OCI-LY1 (cell line): ENCODE measurements around the gene ABCD3.

ENCODE experiments used
- H2AFZ ChIP-seq: fragments of 200-600 bp; sonication (generic), shearing (Covaris generic); 2 replicates; pipeline ENCODE4 v1.6.0; 2014; ENCODE audit warnings: antibody characterized with exemption, mild to moderate bottlenecking, low read length
- H3F3A ChIP-seq: fragments of 200-600 bp; sonication (generic), shearing (Covaris generic); 2 replicates; pipeline ENCODE4 v1.6.0; 2014; ENCODE audit warnings: mild to moderate bottlenecking, antibody characterized with exemption, low read length, moderate library complexity; ENCODE audit not compliant: insufficient read depth
- H3K27ac ChIP-seq: fragments of 200-600 bp; sonication (generic); 2 replicates; pipeline ENCODE4 v1.5.1; 2014; ENCODE audit warnings: low read length, mixed run types, mild to moderate bottlenecking, low read depth; ENCODE audit not compliant: poor library complexity, severe bottlenecking
- H3K27me3 ChIP-seq: fragments of 200-600 bp; sonication (generic); 2 replicates; pipeline ENCODE4 v1.6.0; 2014; ENCODE audit warnings: antibody characterized with exemption, mild to moderate bottlenecking, low read length, moderate library complexity; ENCODE audit not compliant: insufficient read depth
- H3K36me3 ChIP-seq: fragments of 200-600 bp; sonication (generic); 2 replicates; pipeline ENCODE4 v1.6.1; 2014; ENCODE audit warnings: mild to moderate bottlenecking, antibody characterized with exemption, low read length, moderate library complexity, mixed read lengths; ENCODE audit not compliant: insufficient read depth
- H3K4me1 ChIP-seq: fragments of 200-600 bp; sonication (generic); 2 replicates; pipeline ENCODE4 v1.5.1; 2014; ENCODE audit warnings: mild to moderate bottlenecking, low read length, moderate library complexity; ENCODE audit not compliant: insufficient read depth, severe bottlenecking
- H3K4me2 ChIP-seq: fragments of 200-600 bp; sonication (generic), shearing (Covaris generic); 2 replicates; pipeline ENCODE4 v1.6.1; 2014; ENCODE audit warnings: low read length
- H3K4me3 ChIP-seq: fragments of 200-600 bp; sonication (generic); 2 replicates; pipeline ENCODE4 v1.5.1; 2014; ENCODE audit warnings: low read length, low read depth, mild to moderate bottlenecking, mixed read lengths; ENCODE audit not compliant: poor library complexity, severe bottlenecking
- H3K79me2 ChIP-seq: fragments of 200-600 bp; shearing (Covaris generic); 2 replicates; pipeline ENCODE4 v1.6.1; 2016; ENCODE audit warnings: mixed run types, low read length, mixed read lengths; ENCODE audit not compliant: insufficient read depth
- H3K9ac ChIP-seq: fragments of 200-600 bp; sonication (generic), shearing (Covaris generic); 2 replicates; pipeline ENCODE4 v1.6.1; 2014; ENCODE audit warnings: mild to moderate bottlenecking, low read length, mixed read lengths
- H3K9me2 ChIP-seq: fragments of 200-600 bp; sonication (generic), shearing (Covaris generic); 2 replicates; pipeline ENCODE4 v1.6.1; 2014; ENCODE audit warnings: low read depth, mild to moderate bottlenecking, low read length, mixed read lengths
- H3K9me3 ChIP-seq: fragments of 200-600 bp; shearing (Covaris generic); 2 replicates; pipeline ENCODE4 v1.6.1; 2014; ENCODE audit warnings: low read length, mixed read lengths
- H4K20me1 ChIP-seq: fragments of 200-600 bp; sonication (generic), shearing (Covaris generic); 2 replicates; pipeline ENCODE4 v1.6.0; 2016; ENCODE audit warnings: mild to moderate bottlenecking, low read length; ENCODE audit not compliant: insufficient read depth
- EZH2 ChIP-seq: fragments of 200-600 bp; sonication (generic), shearing (Covaris generic); IDR thresholded peaks from 2 replicates; pipeline ENCODE4 v1.8.0; 2017; ENCODE audit warnings: borderline replicate concordance, mixed run types, mild to moderate bottlenecking, antibody characterized with exemption, low read length, moderate library complexity, mixed read lengths
- TF ChIP-seq, protein P1 (sequence below): fragments of 200-600 bp; sonication (generic), shearing (Covaris generic); IDR thresholded peaks from 2 replicates; pipeline ENCODE4 v1.5.1; 2017; ENCODE audit warnings: mild to moderate bottlenecking, antibody characterized with exemption, low read length, moderate library complexity, mixed read lengths

ABCD3 gene

DNA sequence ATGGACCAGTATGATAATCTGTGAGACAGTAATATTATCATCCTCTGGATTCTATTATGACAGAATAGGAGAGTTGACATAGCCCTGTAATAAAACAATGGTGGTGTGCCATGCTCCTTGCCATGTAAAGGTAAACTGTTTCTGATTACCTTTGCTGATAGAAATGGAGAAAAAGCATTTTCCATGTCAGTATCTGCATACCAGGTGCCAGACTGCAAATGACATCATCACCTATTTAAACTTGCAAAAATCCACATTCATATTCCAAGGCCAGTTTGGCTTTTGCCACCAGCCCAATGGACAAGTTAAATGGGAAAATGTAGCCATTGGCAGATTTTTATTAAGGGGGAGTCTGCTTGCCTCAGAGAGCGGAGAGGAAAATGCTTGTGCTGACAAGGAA, 23.9 kb upstream of the ABCD3 start:
- TF ChIP-seq EZH2 = no peak
- TF ChIP-seq, protein P1, sequence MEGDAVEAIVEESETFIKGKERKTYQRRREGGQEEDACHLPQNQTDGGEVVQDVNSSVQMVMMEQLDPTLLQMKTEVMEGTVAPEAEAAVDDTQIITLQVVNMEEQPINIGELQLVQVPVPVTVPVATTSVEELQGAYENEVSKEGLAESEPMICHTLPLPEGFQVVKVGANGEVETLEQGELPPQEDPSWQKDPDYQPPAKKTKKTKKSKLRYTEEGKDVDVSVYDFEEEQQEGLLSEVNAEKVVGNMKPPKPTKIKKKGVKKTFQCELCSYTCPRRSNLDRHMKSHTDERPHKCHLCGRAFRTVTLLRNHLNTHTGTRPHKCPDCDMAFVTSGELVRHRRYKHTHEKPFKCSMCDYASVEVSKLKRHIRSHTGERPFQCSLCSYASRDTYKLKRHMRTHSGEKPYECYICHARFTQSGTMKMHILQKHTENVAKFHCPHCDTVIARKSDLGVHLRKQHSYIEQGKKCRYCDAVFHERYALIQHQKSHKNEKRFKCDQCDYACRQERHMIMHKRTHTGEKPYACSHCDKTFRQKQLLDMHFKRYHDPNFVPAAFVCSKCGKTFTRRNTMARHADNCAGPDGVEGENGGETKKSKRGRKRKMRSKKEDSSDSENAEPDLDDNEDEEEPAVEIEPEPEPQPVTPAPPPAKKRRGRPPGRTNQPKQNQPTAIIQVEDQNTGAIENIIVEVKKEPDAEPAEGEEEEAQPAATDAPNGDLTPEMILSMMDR = no peak
- Histone ChIP-seq H3K27ac (no peak overlapping the region), H3K9me3 (0 out of 2 replicates have a peak, but pooled peaks cover 2% of the 10 kb centered on the region), H3F3A (no peaks in the 10 kb centered on the region), H4K20me1 (no peaks in the 10 kb centered on the region), H3K27me3 (no peaks in the 10 kb centered on the region), H3K9me2 (no peaks in the 10 kb centered on the region), H3K4me1 (no peaks in the 10 kb centered on the region), H3K4me3 (no peak overlapping the region), H3K9ac (no peak overlapping the region), H3K4me2 (no peak overlapping the region), H2AFZ (no peak overlapping the region), H3K79me2 (no peaks in the 10 kb centered on the region), H3K36me3 (no peaks in the 10 kb centered on the region; the same call in 1 of the 2 replicates)

DNA sequence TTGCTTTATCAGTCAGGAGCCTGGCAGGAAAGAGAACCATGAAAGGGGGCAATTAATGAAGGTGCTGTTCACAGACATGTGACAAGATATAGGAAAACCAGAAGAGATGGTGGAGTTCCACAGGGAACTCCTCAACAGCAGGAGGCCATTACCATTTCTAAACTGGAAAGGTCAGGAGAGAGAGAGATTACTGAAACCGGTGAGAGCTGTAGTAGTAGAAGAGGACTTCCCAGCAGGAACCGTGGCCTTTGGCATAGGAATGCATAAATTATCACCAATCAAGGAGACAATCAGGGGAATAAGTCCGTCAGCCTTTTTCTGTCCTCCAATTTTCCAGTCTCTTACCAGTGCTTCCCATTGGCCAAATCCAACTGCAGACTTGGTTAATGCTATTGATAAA, 23.0 kb upstream of the ABCD3 start:
- H3K9ac ChIP-seq = no peak overlapping the region

DNA sequence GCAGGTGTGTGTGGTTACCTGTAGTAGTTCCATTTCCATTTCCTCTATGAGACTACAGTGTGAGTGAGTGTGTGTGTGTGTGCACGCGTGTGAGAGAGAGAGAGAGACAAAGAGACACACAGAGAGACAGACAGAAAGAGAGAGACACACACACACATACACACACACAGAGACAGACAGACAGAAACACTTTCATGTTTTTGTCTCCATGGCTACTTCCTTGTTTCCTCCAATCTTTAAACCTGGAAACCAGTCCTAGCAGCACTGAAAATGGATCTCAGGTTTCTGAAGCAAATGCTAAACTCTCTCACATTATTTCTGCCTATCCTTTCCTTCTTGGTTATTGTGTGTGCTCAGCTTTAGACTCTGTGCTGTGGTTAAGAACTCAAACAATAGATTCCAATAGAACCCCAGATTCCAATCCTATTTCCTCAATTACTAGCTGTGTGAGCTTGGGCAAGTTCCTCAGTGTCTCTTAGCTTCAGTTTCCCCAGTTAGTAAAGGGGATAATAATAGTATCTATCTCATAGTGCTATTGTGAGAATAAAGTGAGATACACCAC, 22.4 kb upstream of the ABCD3 start:
- TF ChIP-seq, protein P1 = no peak
- no peak for TF ChIP-seq EZH2
- H3F3A ChIP-seq = no peaks in the 10 kb centered on the region
- no peaks in the 10 kb centered on the region for H3K9me2 ChIP-seq
- no peaks in the 10 kb centered on the region for H3K4me1 ChIP-seq
- H3K36me3 ChIP-seq = no peaks in the 10 kb centered on the region
- no peaks in the 10 kb centered on the region for H3K27me3 ChIP-seq
- no peak overlapping the region for H3K4me3 ChIP-seq
- H3K9me3 ChIP-seq = no peaks in the 10 kb centered on the region
- H2AFZ ChIP-seq = no peak overlapping the region
- H4K20me1 ChIP-seq = no peaks in the 10 kb centered on the region
- no peak overlapping the region for H3K27ac ChIP-seq
- H3K9ac ChIP-seq = no peak overlapping the region
- H3K79me2 ChIP-seq = no peaks in the 10 kb centered on the region
- no peak overlapping the region for H3K4me2 ChIP-seq

More for the DNA sequence above, 23.0 kb upstream of the ABCD3 start:
- Histone ChIP-seq H3K4me2 (no peak overlapping the region), H3K4me1 (no peaks in the 10 kb centered on the region), H4K20me1 (no peaks in the 10 kb centered on the region), H3K27ac (no peak overlapping the region), H3K9me3 (no peaks in the 10 kb centered on the region), H3K36me3 (no peaks in the 10 kb centered on the region), H3K9me2 (no peaks in the 10 kb centered on the region), H3K4me3 (no peak overlapping the region), H3K79me2 (no peaks in the 10 kb centered on the region), H2AFZ (no peak overlapping the region), H3F3A (no peaks in the 10 kb centered on the region), H3K27me3 (no peaks in the 10 kb centered on the region)
- TF ChIP-seq, protein P1 = no peak
- TF ChIP-seq EZH2 = no peak
